SJCRH30 (cell line): ENCODE data around the gene CDR2L. TPM values are rescaled to one million over a fixed set of nuclear protein-coding genes. Genes with fewer than 3 reads are reported as not detected.
"Not testable (repeated sequence)": the region's sequence is repeated elsewhere in the genome, so short reads cannot be mapped to it uniquely, and the experiment has no call there.

Experiments
- DNase-seq, 2 experiments: peaks; one replicate each; pipeline ENCODE4 v3.0.0-alpha.2; 2015 to 2020
- H3K27ac ChIP-seq: fragments of 250-450 bp; sonication (Bioruptor Pico); 2 replicates; pipeline ENCODE4 v1.5.1; 2020; ENCODE audit warnings: mild to moderate bottlenecking, moderate library complexity
- H3K27me3 ChIP-seq: fragments of 250-450 bp; sonication (Bioruptor Pico); 2 replicates; pipeline ENCODE4 v1.5.1; 2020; ENCODE audit warnings: mild to moderate bottlenecking, moderate library complexity
- H3K36me3 ChIP-seq: fragments of 250-450 bp; sonication (Bioruptor Pico); 2 replicates; pipeline ENCODE4 v1.5.1; 2020; ENCODE audit warnings: mild to moderate bottlenecking, moderate library complexity
- H3K4me1 ChIP-seq: fragments of 250-450 bp; sonication (Bioruptor Pico); 2 replicates; pipeline ENCODE4 v1.5.1; 2020; ENCODE audit warnings: mild to moderate bottlenecking, moderate library complexity
- H3K4me3 ChIP-seq: fragments of 250-450 bp; sonication (Bioruptor Pico); 2 replicates; pipeline ENCODE4 v1.5.1; 2020; ENCODE audit warnings: mild to moderate bottlenecking, moderate library complexity
- H3K9me3 ChIP-seq: fragments of 250-450 bp; sonication (Bioruptor Pico); replicated peaks from 2 replicates; pipeline ENCODE4 v1.5.1; 2020; ENCODE audit warnings: mild to moderate bottlenecking, moderate library complexity
- total RNA-seq: library from RNA; depleted of rRNA; stranded (reverse); fragments of >200 nt; shearing (Covaris generic); gene quantifications from 2 replicates; pipeline ENCODE4 v1.2.3, GENCODE V29; 2014

The CDR2L gene
- total RNA-seq, 1 experiment from 2014 or later, result 10.9 TPM

GRCh38 chr17:75026650-75027049, 39.2 kb downstream of the CDR2L start:
- not testable (repeated sequence) for H3K36me3 ChIP-seq, H3K4me3 ChIP-seq, H3K27me3 ChIP-seq, H3K4me1 ChIP-seq, H3K27ac ChIP-seq, DNase-seq, H3K9me3 ChIP-seq

- Histone ChIP-seq H3K36me3 (no peaks in the 10 kb centered on the region), H3K4me3 (no peak overlapping the region), H3K9me3 (peaks cover 4% of the 10 kb centered on the region), H3K4me1 (0 out of 2 replicates have a peak, but pooled peaks cover 3% of the 10 kb centered on the region), H3K27ac (no peak overlapping the region), H3K27me3 (no peaks in the 10 kb centered on the region)
- no peak for DNase-seq
Measured at GRCh38 chr17:75030161-75030560, 42.7 kb downstream of the CDR2L start.

GRCh38 chr17:75031972-75032719, 44.7 kb downstream of the CDR2L start:
- Histone ChIP-seq H3K27ac (no peak overlapping the region), H3K4me3 (peak overlapping the region; percentile 86), H3K9me3 (no peaks in the 10 kb centered on the region; the same call in 1 of the 2 replicates), H3K27me3 (no peaks in the 10 kb centered on the region), H3K4me1 (0 out of 2 replicates have a peak, but pooled peaks cover 3% of the 10 kb centered on the region), H3K36me3 (no peaks in the 10 kb centered on the region)
- peak; percentile 92 to 95 for DNase-seq

GRCh38 chr17:75032720-75033280, 45.4 kb downstream of the CDR2L start:
- H3K4me1 ChIP-seq, result 0 out of 2 replicates have a peak, but pooled peaks cover 3% of the 10 kb centered on the region
- H3K4me3 ChIP-seq, result peak overlapping the region; percentile 86
- H3K36me3 ChIP-seq, result no peaks in the 10 kb centered on the region
- H3K27me3 ChIP-seq, result no peaks in the 10 kb centered on the region
- peak; percentile 52 to 63 for DNase-seq
- no peaks in the 10 kb centered on the region; the same call in 1 of the 2 replicates for H3K9me3 ChIP-seq
- no peak overlapping the region for H3K27ac ChIP-seq

- DNase-seq, result peak; percentile 97 to 100
- Histone ChIP-seq H3K36me3 (no peaks in the 10 kb centered on the region), H3K4me1 (0 out of 2 replicates have a peak, but pooled peaks cover 3% of the 10 kb centered on the region), H3K27ac (peak overlapping the region; percentile 91), H3K9me3 (no peaks in the 10 kb centered on the region; the same call in 1 of the 2 replicates), H3K4me3 (peak overlapping the region; percentile 86), H3K27me3 (no peaks in the 10 kb centered on the region)
Measured at GRCh38 chr17:75033346-75034235, 46.2 kb downstream of the CDR2L start.

- H3K36me3 ChIP-seq, result no peaks in the 10 kb centered on the region
- no peaks in the 10 kb centered on the region for H3K27me3 ChIP-seq
- H3K27ac ChIP-seq, result peak overlapping the region; percentile 91
- no peaks in the 10 kb centered on the region; the same call in 1 of the 2 replicates for H3K9me3 ChIP-seq
- peak; percentile 96 to 99 for DNase-seq
- 0 out of 2 replicates have a peak, but pooled peaks cover 3% of the 10 kb centered on the region for H3K4me1 ChIP-seq
- H3K4me3 ChIP-seq, result peak overlapping the region; percentile 86
Measured at GRCh38 chr17:75034236-75034908, 46.9 kb downstream of the CDR2L start.

GRCh38 chr17:75036643-75037268, 49.3 kb downstream of the CDR2L start:
- H3K4me1 ChIP-seq, result 0 out of 2 replicates have a peak, but pooled peaks cover 3% of the 10 kb centered on the region
- H3K36me3 ChIP-seq, result peaks cover 8% of the 10 kb centered on the region
- H3K27me3 ChIP-seq, result no peaks in the 10 kb centered on the region
- H3K27ac ChIP-seq, result peak overlapping the region; percentile 91
- DNase-seq, result peak; percentile 97 to 99
- H3K9me3 ChIP-seq, result no peaks in the 10 kb centered on the region
- H3K4me3 ChIP-seq, result peak overlapping the region; percentile 86

GRCh38 chr17:75039238-75039637, 51.8 kb downstream of the CDR2L start:
- DNase-seq, result no peak
- no peaks in the 10 kb centered on the region for H3K9me3 ChIP-seq
- peaks cover 11% of the 10 kb centered on the region for H3K36me3 ChIP-seq
- H3K4me1 ChIP-seq, result no peaks in the 10 kb centered on the region
- no peak overlapping the region for H3K4me3 ChIP-seq
- no peak overlapping the region for H3K27ac ChIP-seq
- H3K27me3 ChIP-seq, result no peaks in the 10 kb centered on the region

GRCh38 chr17:75041656-75042280, 54.3 kb downstream of the CDR2L start:
- no peaks in the 10 kb centered on the region for H3K9me3 ChIP-seq
- no peak overlapping the region for H3K4me3 ChIP-seq
- H3K4me1 ChIP-seq, result no peaks in the 10 kb centered on the region
- DNase-seq, result no peak
- no peaks in the 10 kb centered on the region for H3K27me3 ChIP-seq
- H3K36me3 ChIP-seq, result peaks cover 11% of the 10 kb centered on the region
- no peak overlapping the region for H3K27ac ChIP-seq

- H3K36me3 ChIP-seq, result peaks cover 11% of the 10 kb centered on the region
- H3K27ac ChIP-seq, H3K27me3 ChIP-seq, DNase-seq, H3K4me1 ChIP-seq, H3K9me3 ChIP-seq, H3K4me3 ChIP-seq: not testable (repeated sequence)
Measured at GRCh38 chr17:75043789-75044188, 56.4 kb downstream of the CDR2L start.

GRCh38 chr17:75044716-75045115, 57.3 kb downstream of the CDR2L start:
- Histone ChIP-seq H3K27ac (no peak overlapping the region), H3K4me3 (no peak overlapping the region), H3K9me3 (no peaks in the 10 kb centered on the region), H3K27me3 (no peaks in the 10 kb centered on the region), H3K4me1 (no peaks in the 10 kb centered on the region; the same call in 1 of the 2 replicates), H3K36me3 (peaks cover 10% of the 10 kb centered on the region)
- DNase-seq, result no peak

GRCh38 chr17:75045946-75046406, 58.5 kb downstream of the CDR2L start:
- H3K4me1 ChIP-seq, DNase-seq, H3K9me3 ChIP-seq, H3K27me3 ChIP-seq: not testable (repeated sequence)
- Histone ChIP-seq H3K27ac (peak overlapping the region; percentile 56; the same call in 1 of the 2 replicates), H3K36me3 (peaks cover 15% of the 10 kb centered on the region), H3K4me3 (peak overlapping the region; percentile 94)
